ENCODE measurements around the gene C16orf82. TPM values are rescaled to one million over a fixed set of nuclear protein-coding genes. Genes with fewer than 3 reads are reported as not detected.
A peak's percentile ranks its signal among the peaks of the same experiment; 100 is the strongest.

C16orf82 gene
- not detected for total RNA-seq

DNA sequence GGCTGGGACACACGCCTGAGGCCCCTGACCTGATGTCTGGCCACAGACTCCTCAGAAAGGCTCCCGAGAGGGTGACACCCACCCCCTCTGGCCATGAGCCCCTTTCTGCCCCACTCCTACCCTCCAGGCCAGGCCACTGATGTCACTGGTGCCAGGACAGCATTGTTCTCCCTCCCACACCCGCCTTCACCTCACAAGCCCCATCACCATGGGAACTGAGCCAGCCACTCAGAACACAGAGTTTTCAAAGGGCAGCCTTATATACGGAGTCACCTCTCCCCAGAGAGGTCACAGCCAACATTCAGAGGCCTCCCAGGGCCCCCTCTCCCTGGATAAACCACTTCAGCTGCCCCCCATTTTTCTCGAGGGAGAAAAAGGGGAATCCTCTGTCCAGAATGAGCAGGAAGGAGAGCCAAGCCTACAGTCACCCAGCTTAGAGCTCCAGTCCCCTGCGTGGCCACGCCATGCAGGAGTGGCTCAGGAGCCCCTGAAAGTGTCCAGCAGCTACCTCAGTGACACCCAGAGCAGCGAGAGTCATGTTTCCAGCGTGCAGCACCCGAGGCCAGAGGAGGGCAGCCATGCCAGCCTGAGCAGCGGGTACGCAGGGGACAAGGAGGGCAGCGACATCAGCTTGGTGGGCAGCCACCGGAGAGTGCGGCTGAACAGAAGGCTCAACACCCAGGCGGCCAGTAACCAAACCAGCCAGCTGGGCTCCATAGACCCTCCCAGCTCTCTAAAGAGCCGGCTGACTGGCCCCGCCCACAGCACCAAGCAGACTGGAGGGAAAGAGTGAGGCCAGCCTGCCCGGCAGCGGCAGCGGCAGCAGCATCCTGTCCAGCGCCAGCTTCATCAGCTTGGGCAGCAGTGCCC is at the start of gene C16orf82:
Gene C16orf82 (plus strand): TSS at position 260 of the 870 bp plus-strand sequence.
- TF ChIP-seq CTCF (IDR thresholded peaks at IDR 0.05) (no peak), POLR2A (IDR thresholded peaks at IDR 0.05) (no peak)
- intact Hi-C loops (cut with DNase I; ENCODE audit: low total_unique reads) = loop anchor here (10.0 kb wide), 1 partner anchor 252 kb away; no protein-coding TSS in a partner anchor
- H3K4me3 ChIP-seq (ENCODE audit: low read depth, poor library complexity, severe bottlenecking) = no peak within 1 kb of the TSS

GRCh38 chr16:27020031-27020430 is 46.7 kb upstream of the C16orf82 start:
- H3K4me3 ChIP-seq (ENCODE audit: low read depth, poor library complexity, severe bottlenecking) = no peak overlapping the region
- intact Hi-C loops (cut with DNase I; ENCODE audit: low total_unique reads) = no loop called here
- peak in 1 of 2 donors; percentile 45 for DNase-seq (ENCODE audit: low spot score in 2 of 2)
- TF ChIP-seq POLR2A (IDR thresholded peaks at IDR 0.05) (no peak), CTCF (IDR thresholded peaks at IDR 0.05) (no peak)
- 70 to 72% methylated on average over 2 of the region's 2 CpGs for WGBS, 2 donors

More for the DNA sequence above, at the start of gene C16orf82:
- 29 to 41% methylated on average over 18 to 20 of the region's 22 CpGs for WGBS, 2 donors
- no peak for DNase-seq (ENCODE audit: low spot score in 2 of 2)

GRCh38 chr16:27024010-27024409 is 42.7 kb upstream of the C16orf82 start:
- WGBS, 2 donors = 77 to 84% methylated on average over 2 of the region's 2 CpGs
- intact Hi-C loops (cut with DNase I; ENCODE audit: low total_unique reads) = no loop called here
- peak in 1 of 2 donors; percentile 28 for DNase-seq (ENCODE audit: low spot score in 2 of 2)
- TF ChIP-seq POLR2A (IDR thresholded peaks at IDR 0.05) (no peak), CTCF (IDR thresholded peaks at IDR 0.05) (no peak)
- H3K4me3 ChIP-seq (ENCODE audit: low read depth, poor library complexity, severe bottlenecking) = no peak overlapping the region

- TF ChIP-seq CTCF (IDR thresholded peaks at IDR 0.05) = no peak
- no peak for TF ChIP-seq POLR2A (IDR thresholded peaks at IDR 0.05)
- no peak overlapping the region for H3K4me3 ChIP-seq (ENCODE audit: low read depth, poor library complexity, severe bottlenecking)
- DNase-seq (ENCODE audit: low spot score in 2 of 2) = peak in 1 of 2 donors; percentile 40
- WGBS, 2 donors = 78 to 83% methylated on average over 6 of the region's 6 CpGs
- intact Hi-C loops (cut with DNase I; ENCODE audit: low total_unique reads) = no loop called here
Measured at GRCh38 chr16:27025581-27025980, 41.1 kb upstream of the C16orf82 start.

DNA sequence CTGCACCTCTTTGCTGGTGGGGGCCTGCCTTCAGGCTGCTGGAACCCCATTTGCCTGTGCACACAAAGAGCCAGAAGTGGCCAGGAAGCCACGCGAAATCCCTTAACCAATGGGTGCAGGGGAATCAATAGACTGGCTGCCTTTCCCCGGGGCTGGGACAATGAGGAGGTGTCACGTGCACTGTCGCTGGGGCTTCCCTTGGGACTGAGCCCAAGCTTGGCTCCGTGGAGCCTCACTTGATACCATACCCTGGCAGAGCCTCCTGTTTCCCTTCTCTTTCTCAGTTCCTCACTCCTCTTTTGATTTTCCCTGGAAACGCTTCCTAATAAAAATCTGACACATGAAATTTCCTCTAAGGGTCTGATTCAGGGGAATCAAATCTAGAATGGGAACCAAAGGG is 38.8 kb upstream of the C16orf82 start:
- TF ChIP-seq POLR2A (IDR thresholded peaks at IDR 0.05) = no peak
- TF ChIP-seq CTCF (IDR thresholded peaks at IDR 0.05) = no peak
- intact Hi-C loops (cut with DNase I; ENCODE audit: low total_unique reads) = no loop called here
- 66 to 73% methylated on average over 7 of the region's 7 CpGs for WGBS, 2 donors
- H3K4me3 ChIP-seq (ENCODE audit: low read depth, poor library complexity, severe bottlenecking) = no peak overlapping the region
- peak in 1 of 2 donors; percentile 18 for DNase-seq (ENCODE audit: low spot score in 2 of 2)

All from lower leg skin (tissue), 4 donors.